Lower leg skin (tissue), 4 donors: ENCODE measurements around the gene SPIRE1. TPM values are rescaled to one million over a fixed set of nuclear protein-coding genes. Genes with fewer than 3 reads are reported as not detected.
A peak's percentile ranks its signal among the peaks of the same experiment; 100 is the strongest.
"Not testable (repeated sequence)": the region's sequence is repeated elsewhere in the genome, so short reads cannot be mapped to it uniquely, and the experiment has no call there.

Experiments
- DNase-seq, 2 donors: peaks; one replicate each; pipeline ENCODE4 v3.0.0-alpha.2; 2019; ENCODE audit warnings: low spot score in 2 of 2
- H3K4me3 ChIP-seq: fragments of 200-600 bp; sonication (generic); 2 replicates; pipeline ENCODE4 v1.5.1; 2017; ENCODE audit warnings: mild to moderate bottlenecking, low read depth; ENCODE audit not compliant: poor library complexity, severe bottlenecking
- CTCF ChIP-seq, 3 donors: fragments of 450-650 bp; IDR thresholded peaks; one replicate each; pipeline ENCODE4 v1.5.1; 2016; ENCODE audit warnings: antibody characterized with exemption in 3 of 3, mild to moderate bottlenecking in 3 of 3, moderate library complexity in 2 of 3
- POLR2A ChIP-seq, 2 donors: fragments of 450-650 bp; IDR thresholded peaks; one replicate each; pipeline ENCODE4 v1.6.1; 2016 to 2017; ENCODE audit warnings: antibody characterized with exemption in 2 of 2, mild to moderate bottlenecking in 1 of 2, moderate library complexity in 1 of 2
- WGBS, 2 donors: methylation state at CpG; one replicate each; pipeline ENCODE4 v1.1.5; 2018; 5-methylcytosine and 5-hydroxymethylcytosine counted together
- intact Hi-C: fragments of 100-400 bp; cut with DNase I; formaldehyde crosslinking; loops from one replicate; pipeline ENCODE4 v1.15.0; 2023; ENCODE audit warnings: low total_unique reads
- total RNA-seq, 4 donors: library from RNA; depleted of rRNA; stranded (reverse); fragments of >200 nt; gene quantifications; one replicate each; pipeline ENCODE4 v1.1.0, GENCODE V29; 2016

The SPIRE1 gene
- total RNA-seq, 4 donors from 2014 or later: 22.5 to 56.5 (median 38.3) TPM

- no peak for DNase-seq
- 89 to 94% methylated on average over 3 of the region's 3 CpGs for WGBS, 2 donors
- intact Hi-C loops: no loop called here
These were observed 246.5 kb downstream of the SPIRE1 start for GRCh38 chr18:12411456-12411855.

GRCh38 chr18:12410747-12411146 lies 247.2 kb downstream of the SPIRE1 start:
- H3K4me3 ChIP-seq, DNase-seq, intact Hi-C loops: not testable (repeated sequence)
- WGBS, 2 donors: 88 to 91% methylated on average over 9 of the region's 9 CpGs

More at GRCh38 chr18:12411456-12411855, 246.5 kb downstream of the SPIRE1 start:
- TF ChIP-seq CTCF (IDR thresholded peaks at IDR 0.05) (no peak), POLR2A (IDR thresholded peaks at IDR 0.05) (no peak)
- no peak overlapping the region for H3K4me3 ChIP-seq

- no peak for DNase-seq
- intact Hi-C loops: no loop called here
These were observed 247.8 kb downstream of the SPIRE1 start for GRCh38 chr18:12410081-12410481.

GRCh38 chr18:12409469-12409868 lies 248.4 kb downstream of the SPIRE1 start:
- intact Hi-C loops: no loop called here
- H3K4me3 ChIP-seq: no peak overlapping the region
- TF ChIP-seq CTCF (IDR thresholded peaks at IDR 0.05): no peak
- TF ChIP-seq POLR2A (IDR thresholded peaks at IDR 0.05): no peak
- WGBS, 2 donors: 76 to 87% methylated on average over 3 of the region's 3 CpGs
- DNase-seq: no peak

More at GRCh38 chr18:12410081-12410481, 247.8 kb downstream of the SPIRE1 start:
- no peak for TF ChIP-seq CTCF (IDR thresholded peaks at IDR 0.05)
- TF ChIP-seq POLR2A (IDR thresholded peaks at IDR 0.05): no peak
- no peak overlapping the region for H3K4me3 ChIP-seq
- WGBS, 2 donors: 79 to 86% methylated on average over 9 of the region's 9 CpGs

- peak in 1 of 2 donors; percentile 87 for DNase-seq
- intact Hi-C loops: no loop called here
These were observed 249.5 kb downstream of the SPIRE1 start for GRCh38 chr18:12408247-12408869.

More at GRCh38 chr18:12408247-12408869, 249.5 kb downstream of the SPIRE1 start:
- H3K4me3 ChIP-seq: peak overlapping the region; percentile 27
- WGBS, 2 donors: 12% methylated on average over 19 to 32 of the region's 32 CpGs
- TF ChIP-seq POLR2A (IDR thresholded peaks at IDR 0.05) (no peak), CTCF (IDR thresholded peaks at IDR 0.05) (no peak)
